ENCODE results near the gene METRN. TPM values are rescaled to one million over a fixed set of nuclear protein-coding genes. Genes with fewer than 3 reads are reported as not detected.

Gene METRN
- total and polyA plus RNA-seq, 2 experiments from 2014 or later: 21.6 to 98.1 TPM

GRCh38 chr16:766008-766819 is 51.3 kb downstream of the METRN start:
- Histone ChIP-seq H2AFZ (no peak overlapping the region), H3K9ac (no peak overlapping the region), H3K4me3 (no peak overlapping the region), H4K20me1 (ENCODE audit: insufficient read depth) (no peaks in the 10 kb centered on the region), H3K27ac (no peak overlapping the region), H3K79me2 (ENCODE audit: insufficient read depth) (no peaks in the 10 kb centered on the region), H3K9me3 (ENCODE audit: low read depth) (no peaks in the 10 kb centered on the region), H3K4me1 (ENCODE audit: insufficient read depth) (no peaks in the 10 kb centered on the region), H3F3A (ENCODE audit: insufficient read depth) (no peaks in the 10 kb centered on the region), H3K36me3 (ENCODE audit: low read depth) (no peaks in the 10 kb centered on the region), H3K9me2 (ENCODE audit: insufficient read depth) (no peaks in the 10 kb centered on the region), H3K27me3 (replicated peaks; ENCODE audit: insufficient read depth) (no peaks in the 10 kb centered on the region), H3K4me2 (ENCODE audit: unreplicated experiment) (no peak overlapping the region)
- TF ChIP-seq EZH2phosphoT487 (IDR thresholded peaks at IDR 0.05; ENCODE audit: insufficient read depth, low read depth): no peak
- TF ChIP-seq EZH2 (IDR thresholded peaks at IDR 0.05; ENCODE audit: insufficient read depth, poor library complexity, severe bottlenecking): no peak
- in situ Hi-C loops (cut with MboI): no loop called here
- WGBS, 2 experiments (ENCODE audit: low coverage in 1 of 2, low lambda C conversion rate in 2 of 2, missing lambda C conversion rate in 2 of 2): 55 to 62% methylated on average over 25 to 29 of the region's 29 CpGs
- peak; percentile 29 for DNase-seq

DNA sequence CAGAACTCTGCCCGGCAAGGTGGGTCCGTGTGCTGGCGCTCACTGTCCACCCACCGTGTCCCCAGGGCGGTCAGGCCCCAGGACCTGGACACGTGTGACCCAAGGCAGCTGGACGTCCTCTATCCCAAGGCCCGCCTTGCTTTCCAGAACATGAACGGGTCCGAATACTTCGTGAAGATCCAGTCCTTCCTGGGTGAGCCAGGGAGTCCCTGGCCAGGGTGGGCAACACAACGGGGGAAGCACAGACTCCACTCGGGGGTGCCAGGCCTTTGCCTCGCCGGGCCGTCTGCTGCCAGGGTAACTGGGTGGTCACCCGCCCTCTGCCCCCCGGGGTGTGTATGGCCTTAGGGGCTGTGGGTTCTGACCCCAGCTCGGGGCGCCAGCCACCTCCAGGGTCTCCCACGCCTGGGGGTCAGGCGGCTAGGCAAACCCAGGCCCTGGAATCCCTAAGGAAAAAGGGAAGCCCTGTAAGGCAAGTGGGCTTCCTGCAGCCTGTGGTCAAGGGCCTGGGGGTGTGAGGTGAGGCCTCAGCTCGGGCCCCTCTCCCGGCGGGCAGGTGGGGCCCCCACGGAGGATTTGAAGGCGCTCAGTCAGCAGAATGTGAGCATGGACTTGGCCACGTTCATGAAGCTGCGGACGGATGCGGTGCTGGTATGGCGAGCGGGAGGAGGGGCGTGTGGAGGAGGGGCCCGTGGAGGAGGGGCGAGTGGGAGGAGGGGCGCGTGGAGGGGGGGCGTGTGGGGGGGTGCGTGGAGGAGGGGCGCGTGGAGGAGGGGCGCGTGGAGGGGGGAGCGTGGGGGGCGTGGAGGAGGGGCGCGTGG is 52.1 kb downstream of the METRN start:
- Histone ChIP-seq H2AFZ (no peak overlapping the region), H3K4me1 (ENCODE audit: insufficient read depth) (no peaks in the 10 kb centered on the region), H3K27ac (no peak overlapping the region), H3K9me2 (ENCODE audit: insufficient read depth) (no peaks in the 10 kb centered on the region), H3K27me3 (replicated peaks; ENCODE audit: insufficient read depth) (no peaks in the 10 kb centered on the region), H4K20me1 (ENCODE audit: insufficient read depth) (no peaks in the 10 kb centered on the region), H3K9ac (no peak overlapping the region), H3F3A (ENCODE audit: insufficient read depth) (no peaks in the 10 kb centered on the region), H3K9me3 (ENCODE audit: low read depth) (no peaks in the 10 kb centered on the region), H3K79me2 (ENCODE audit: insufficient read depth) (no peaks in the 10 kb centered on the region), H3K4me3 (no peak overlapping the region), H3K36me3 (ENCODE audit: low read depth) (no peaks in the 10 kb centered on the region), H3K4me2 (ENCODE audit: unreplicated experiment) (no peak overlapping the region)
- TF ChIP-seq EZH2 (IDR thresholded peaks at IDR 0.05; ENCODE audit: insufficient read depth, poor library complexity, severe bottlenecking): no peak
- no peak for TF ChIP-seq EZH2phosphoT487 (IDR thresholded peaks at IDR 0.05; ENCODE audit: insufficient read depth, low read depth)
- WGBS, 2 experiments (ENCODE audit: low coverage in 1 of 2, low lambda C conversion rate in 2 of 2, missing lambda C conversion rate in 2 of 2): 61 to 65% methylated on average over 32 to 47 of the region's 48 CpGs
- DNase-seq: peak; percentile 28
- in situ Hi-C loops (cut with MboI): no loop called here

DNA sequence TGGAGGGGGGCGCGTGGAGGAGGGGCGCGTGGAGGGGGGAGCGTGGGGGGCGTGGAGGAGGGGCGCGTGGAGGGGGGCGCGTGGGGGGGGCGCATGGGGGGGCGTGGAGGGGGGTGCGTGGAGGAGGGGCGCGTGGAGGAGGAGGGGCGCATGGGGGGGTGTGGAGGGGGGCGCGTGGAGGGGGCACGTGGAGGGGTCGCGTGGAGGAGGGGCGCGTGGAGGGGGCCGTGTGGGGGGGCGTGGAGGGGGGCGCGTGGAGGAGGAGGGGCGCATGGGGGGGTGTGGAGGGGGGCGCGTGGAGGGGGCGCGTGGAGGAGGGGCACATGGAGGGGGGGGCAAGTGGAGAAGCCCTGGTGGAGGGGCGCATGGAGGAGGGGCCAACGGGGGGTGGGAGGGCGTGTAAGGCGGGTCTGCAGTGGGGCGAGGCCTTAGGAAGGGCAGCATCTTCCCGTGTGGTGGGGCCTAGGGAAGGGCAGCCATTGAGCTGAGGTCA is 52.9 kb downstream of the METRN start:
- Histone ChIP-seq H3K4me3 (no peak overlapping the region), H3K4me1 (ENCODE audit: insufficient read depth) (no peaks in the 10 kb centered on the region), H3K79me2 (ENCODE audit: insufficient read depth) (no peaks in the 10 kb centered on the region), H3K9ac (no peak overlapping the region), H3F3A (ENCODE audit: insufficient read depth) (no peaks in the 10 kb centered on the region), H3K4me2 (ENCODE audit: unreplicated experiment) (no peak overlapping the region), H3K36me3 (ENCODE audit: low read depth) (no peaks in the 10 kb centered on the region), H3K9me3 (ENCODE audit: low read depth) (no peaks in the 10 kb centered on the region), H3K27ac (no peak overlapping the region), H3K9me2 (ENCODE audit: insufficient read depth) (no peaks in the 10 kb centered on the region), H3K27me3 (replicated peaks; ENCODE audit: insufficient read depth) (no peaks in the 10 kb centered on the region), H4K20me1 (ENCODE audit: insufficient read depth) (no peaks in the 10 kb centered on the region), H2AFZ (no peak overlapping the region)
- in situ Hi-C loops (cut with MboI): no loop called here
- TF ChIP-seq EZH2 (IDR thresholded peaks at IDR 0.05; ENCODE audit: insufficient read depth, poor library complexity, severe bottlenecking) (no peak), EZH2phosphoT487 (IDR thresholded peaks at IDR 0.05; ENCODE audit: insufficient read depth, low read depth) (no peak)
- 73% methylated on average over 38 of the region's 38 CpGs; no CpG with 5 or more reads in 1 of the 2 experiments for WGBS, 2 experiments (ENCODE audit: low coverage in 1 of 2, low lambda C conversion rate in 2 of 2, missing lambda C conversion rate in 2 of 2)
- no peak for DNase-seq

GRCh38 chr16:768428-768827 is 53.5 kb downstream of the METRN start:
- TF ChIP-seq EZH2phosphoT487 (IDR thresholded peaks at IDR 0.05; ENCODE audit: insufficient read depth, low read depth) (no peak), EZH2 (IDR thresholded peaks at IDR 0.05; ENCODE audit: insufficient read depth, poor library complexity, severe bottlenecking) (no peak)
- H4K20me1 ChIP-seq (ENCODE audit: insufficient read depth): no peaks in the 10 kb centered on the region
- H3K4me1 ChIP-seq (ENCODE audit: insufficient read depth): no peaks in the 10 kb centered on the region
- H3K9me2 ChIP-seq (ENCODE audit: insufficient read depth): no peaks in the 10 kb centered on the region
- no peaks in the 10 kb centered on the region for H3K27me3 ChIP-seq (replicated peaks; ENCODE audit: insufficient read depth)
- no peaks in the 10 kb centered on the region for H3K9me3 ChIP-seq (ENCODE audit: low read depth)
- H3K79me2 ChIP-seq (ENCODE audit: insufficient read depth): no peaks in the 10 kb centered on the region
- in situ Hi-C loops (cut with MboI): no loop called here
- no peaks in the 10 kb centered on the region for H3F3A ChIP-seq (ENCODE audit: insufficient read depth)
- DNase-seq: no peak
- no peak overlapping the region for H3K27ac ChIP-seq
- H3K4me3 ChIP-seq: no peak overlapping the region
- H3K4me2 ChIP-seq (ENCODE audit: unreplicated experiment): no peak overlapping the region
- H3K9ac ChIP-seq: no peak overlapping the region
- WGBS, 2 experiments (ENCODE audit: low coverage in 1 of 2, low lambda C conversion rate in 2 of 2, missing lambda C conversion rate in 2 of 2): 74 to 80% methylated on average over 11 to 21 of the region's 21 CpGs
- H2AFZ ChIP-seq: no peak overlapping the region
- no peaks in the 10 kb centered on the region for H3K36me3 ChIP-seq (ENCODE audit: low read depth)

Other genes starting within 250 kb of the METRN start
- 68.0 and 69.4 TPM in 2 replicates for gene CAPN15, start 187.4 kb upstream of the METRN start, total RNA-seq (2014; rRNA removed; shearing (Covaris generic))
- 5.4 and 5.7 TPM in 2 replicates for gene CAPN15, start 187.4 kb upstream of the METRN start, polyA plus RNA-seq (2016; fragmentation: Nextera tagmentation; extraction: Ambion mirVana)
- not detected in 2 replicates for gene PRR35, start 154.7 kb upstream of the METRN start, total RNA-seq (2014; rRNA removed; shearing (Covaris generic))
- not detected in 2 replicates for gene PRR35, start 154.7 kb upstream of the METRN start, polyA plus RNA-seq (2016; fragmentation: Nextera tagmentation; extraction: Ambion mirVana)
- gene NHLRC4, start 148.1 kb upstream of the METRN start, total RNA-seq (2014; rRNA removed; shearing (Covaris generic)): 0.11 and 0.13 TPM in 2 replicates
- gene NHLRC4, start 148.1 kb upstream of the METRN start, polyA plus RNA-seq (2016; fragmentation: Nextera tagmentation; extraction: Ambion mirVana): 0.20 TPM in 1 of 2 replicates, not detected in the other
- gene PIGQ, start 145.2 kb upstream of the METRN start, total RNA-seq (2014; rRNA removed; shearing (Covaris generic)): 35.0 and 43.5 TPM in 2 replicates
- 31.6 and 33.9 TPM in 2 replicates for gene PIGQ, start 145.2 kb upstream of the METRN start, polyA plus RNA-seq (2016; fragmentation: Nextera tagmentation; extraction: Ambion mirVana)
- 18.8 and 28.3 TPM in 2 replicates for gene RAB40C, start 125.1 kb upstream of the METRN start, total RNA-seq (2014; rRNA removed; shearing (Covaris generic))
- gene RAB40C, start 125.1 kb upstream of the METRN start, polyA plus RNA-seq (2016; fragmentation: Nextera tagmentation; extraction: Ambion mirVana): 9.5 TPM in 2 replicates
- not detected in 2 replicates for gene WFIKKN1, start 84.1 kb upstream of the METRN start, total RNA-seq (2014; rRNA removed; shearing (Covaris generic))
- not detected in 2 replicates for gene WFIKKN1, start 84.1 kb upstream of the METRN start, polyA plus RNA-seq (2016; fragmentation: Nextera tagmentation; extraction: Ambion mirVana)
- 150 and 218 TPM in 2 replicates for gene METTL26, start 78.8 kb upstream of the METRN start, total RNA-seq (2014; rRNA removed; shearing (Covaris generic))
- gene METTL26, start 78.8 kb upstream of the METRN start, polyA plus RNA-seq (2016; fragmentation: Nextera tagmentation; extraction: Ambion mirVana): 151 and 155 TPM in 2 replicates
- gene MCRIP2, start 73.3 kb upstream of the METRN start, total RNA-seq (2014; rRNA removed; shearing (Covaris generic)): 29.3 and 30.4 TPM in 2 replicates
- 22.4 and 22.6 TPM in 2 replicates for gene MCRIP2, start 73.3 kb upstream of the METRN start, polyA plus RNA-seq (2016; fragmentation: Nextera tagmentation; extraction: Ambion mirVana)
- gene WDR90, start 65.8 kb upstream of the METRN start, total RNA-seq (2014; rRNA removed; shearing (Covaris generic)): 16.5 and 24.7 TPM in 2 replicates
- 4.7 and 8.2 TPM in 2 replicates for gene WDR90, start 65.8 kb upstream of the METRN start, polyA plus RNA-seq (2016; fragmentation: Nextera tagmentation; extraction: Ambion mirVana)
- 44.9 and 65.9 TPM in 2 replicates for gene RHOT2, start 47.0 kb upstream of the METRN start, total RNA-seq (2014; rRNA removed; shearing (Covaris generic))
- gene RHOT2, start 47.0 kb upstream of the METRN start, polyA plus RNA-seq (2016; fragmentation: Nextera tagmentation; extraction: Ambion mirVana): 65.1 and 70.0 TPM in 2 replicates
- gene RHBDL1, start 39.4 kb upstream of the METRN start, total RNA-seq (2014; rRNA removed; shearing (Covaris generic)): 0.89 and 2.1 TPM in 2 replicates
- 0.90 and 1.5 TPM in 2 replicates for gene RHBDL1, start 39.4 kb upstream of the METRN start, polyA plus RNA-seq (2016; fragmentation: Nextera tagmentation; extraction: Ambion mirVana)
- gene STUB1, start 34.7 kb upstream of the METRN start, total RNA-seq (2014; rRNA removed; shearing (Covaris generic)): 183 and 201 TPM in 2 replicates
- 207 and 216 TPM in 2 replicates for gene STUB1, start 34.7 kb upstream of the METRN start, polyA plus RNA-seq (2016; fragmentation: Nextera tagmentation; extraction: Ambion mirVana)
- 88.8 and 96.3 TPM in 2 replicates for gene JMJD8, start 30.8 kb upstream of the METRN start, total RNA-seq (2014; rRNA removed; shearing (Covaris generic))
- 87.9 and 91.6 TPM in 2 replicates for gene JMJD8, start 30.8 kb upstream of the METRN start, polyA plus RNA-seq (2016; fragmentation: Nextera tagmentation; extraction: Ambion mirVana)
- gene WDR24, start 24.7 kb upstream of the METRN start, total RNA-seq (2014; rRNA removed; shearing (Covaris generic)): 1.3 and 3.4 TPM in 2 replicates
- gene WDR24, start 24.7 kb upstream of the METRN start, polyA plus RNA-seq (2016; fragmentation: Nextera tagmentation; extraction: Ambion mirVana): 13.1 and 13.7 TPM in 2 replicates
- 0.54 TPM in 1 of 2 replicates, not detected in the other for gene FBXL16, start 9.3 kb upstream of the METRN start, total RNA-seq (2014; rRNA removed; shearing (Covaris generic))
- 0.16 and 0.29 TPM in 2 replicates for gene FBXL16, start 9.3 kb upstream of the METRN start, polyA plus RNA-seq (2016; fragmentation: Nextera tagmentation; extraction: Ambion mirVana)
- gene ANTKMT, start 6.0 kb downstream of the METRN start, total RNA-seq (2014; rRNA removed; shearing (Covaris generic)): 20.4 and 34.8 TPM in 2 replicates
- 33.3 and 33.5 TPM in 2 replicates for gene ANTKMT, start 6.0 kb downstream of the METRN start, polyA plus RNA-seq (2016; fragmentation: Nextera tagmentation; extraction: Ambion mirVana)
- 1.0 and 9.5 TPM in 2 replicates for gene CCDC78, start 11.3 kb downstream of the METRN start, total RNA-seq (2014; rRNA removed; shearing (Covaris generic))
- 0.78 and 1.1 TPM in 2 replicates for gene CCDC78, start 11.3 kb downstream of the METRN start, polyA plus RNA-seq (2016; fragmentation: Nextera tagmentation; extraction: Ambion mirVana)
- 5.8 and 7.8 TPM in 2 replicates for gene HAGHL, start 12.0 kb downstream of the METRN start, total RNA-seq (2014; rRNA removed; shearing (Covaris generic))
- gene HAGHL, start 12.0 kb downstream of the METRN start, polyA plus RNA-seq (2016; fragmentation: Nextera tagmentation; extraction: Ambion mirVana): 10.8 and 64.8 TPM in 2 replicates
- 24.0 and 37.5 TPM in 2 replicates for gene CIAO3, start 25.9 kb downstream of the METRN start, total RNA-seq (2014; rRNA removed; shearing (Covaris generic))
- 24.5 and 27.8 TPM in 2 replicates for gene CIAO3, start 25.9 kb downstream of the METRN start, polyA plus RNA-seq (2016; fragmentation: Nextera tagmentation; extraction: Ambion mirVana)
- gene MSLN, start 45.6 kb downstream of the METRN start, total RNA-seq (2014; rRNA removed; shearing (Covaris generic)): not detected in 2 replicates
- gene MSLN, start 45.6 kb downstream of the METRN start, polyA plus RNA-seq (2016; fragmentation: Nextera tagmentation; extraction: Ambion mirVana): not detected in 2 replicates
- gene RPUSD1, start 73.3 kb downstream of the METRN start, total RNA-seq (2014; rRNA removed; shearing (Covaris generic)): 44.6 and 54.3 TPM in 2 replicates
- gene RPUSD1, start 73.3 kb downstream of the METRN start, polyA plus RNA-seq (2016; fragmentation: Nextera tagmentation; extraction: Ambion mirVana): 15.4 and 19.1 TPM in 2 replicates
- gene CHTF18, start 73.5 kb downstream of the METRN start, total RNA-seq (2014; rRNA removed; shearing (Covaris generic)): 9.1 and 13.1 TPM in 2 replicates
- gene CHTF18, start 73.5 kb downstream of the METRN start, polyA plus RNA-seq (2016; fragmentation: Nextera tagmentation; extraction: Ambion mirVana): 8.0 and 8.8 TPM in 2 replicates
- gene GNG13, start 85.6 kb downstream of the METRN start, total RNA-seq (2014; rRNA removed; shearing (Covaris generic)): not detected in 2 replicates
- not detected in 2 replicates for gene GNG13, start 85.6 kb downstream of the METRN start, polyA plus RNA-seq (2016; fragmentation: Nextera tagmentation; extraction: Ambion mirVana)